NCI-H226 (cell line): ENCODE measurements around the gene CSF1.

Source experiments
- DNase-seq: peaks from one replicate; pipeline ENCODE4 v3.0.0-alpha.2; 2015

CSF1 gene

DNA sequence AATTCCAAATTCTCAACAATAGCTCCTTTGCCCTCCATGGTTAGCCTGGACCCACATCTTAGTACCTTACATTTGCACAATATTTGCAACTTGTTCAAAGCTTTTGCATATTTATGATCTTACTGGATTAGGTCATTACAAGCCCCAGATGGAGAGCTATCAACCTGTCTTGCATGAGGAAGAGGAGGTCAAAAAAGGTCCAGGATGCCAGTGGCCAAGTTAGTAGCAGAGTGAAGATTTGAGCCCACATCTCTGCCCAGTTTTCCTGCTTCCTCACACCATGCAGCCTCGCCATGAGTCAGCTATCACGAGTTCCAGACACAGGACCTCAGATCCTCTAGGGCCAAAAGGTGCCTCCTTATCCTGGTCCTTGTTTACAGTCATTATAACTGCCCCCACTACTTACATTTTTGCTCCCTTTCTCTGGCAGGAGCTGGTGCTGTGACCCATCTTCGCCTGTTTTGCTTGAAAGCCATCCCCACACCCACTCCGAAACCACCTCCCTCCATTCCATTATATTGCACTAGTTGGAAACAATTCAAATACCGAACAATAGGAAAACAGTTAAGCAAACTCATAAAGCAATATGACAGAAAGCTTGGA is 68.9 kb downstream of the CSF1 start:
- DNase-seq = peak; percentile 83
